Stimulated activated CD4-positive, alpha-beta T cell treated with anti-CD3 and anti-CD28 coated beads, TNF-alpha, amount 100 ng/mL, for 48 hours (primary cell): Measurements from ENCODE around the gene SYNRG.
A peak's percentile ranks its signal among the peaks of the same experiment; 100 is the strongest.

Experiments
- DNase-seq, 3 donors: peaks; one replicate each; pipeline ENCODE4 v3.0.0-alpha.2; 2020; ENCODE audit warnings: low read depth in 3 of 3

Gene SYNRG

DNA sequence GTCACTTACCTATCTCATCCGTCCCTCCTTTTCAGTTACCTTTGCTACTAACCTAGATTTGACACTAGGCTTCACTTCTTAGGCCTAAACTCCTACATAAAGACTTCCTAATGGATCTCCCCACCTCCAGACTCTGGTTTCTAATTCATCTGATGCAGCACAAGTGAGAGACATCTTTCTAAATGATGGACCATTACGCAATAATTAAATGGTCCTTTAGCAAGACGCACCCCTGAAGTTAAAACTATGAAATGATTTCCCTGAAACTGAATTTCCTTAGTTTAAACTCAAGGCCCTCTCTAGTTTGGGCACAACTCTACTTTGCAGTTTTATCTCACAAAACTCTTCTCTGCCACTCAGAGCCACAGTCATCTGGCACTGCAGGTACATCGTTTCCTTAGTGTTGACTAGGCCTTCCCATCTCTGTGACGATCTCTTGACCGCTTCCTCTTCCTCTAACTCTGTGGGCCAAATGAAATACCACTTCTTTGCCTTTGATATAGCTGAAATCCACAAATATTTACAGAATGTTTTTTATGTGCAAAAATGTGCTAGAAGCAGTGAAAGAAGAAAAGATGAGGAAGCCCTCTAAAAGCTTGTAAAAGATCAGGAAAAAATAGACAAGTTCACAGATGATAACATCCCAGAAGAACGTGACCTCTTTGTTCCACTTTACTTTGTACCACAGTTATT, 3.3 kb downstream of the SYNRG start:
- DNase-seq, result no peak

DNA sequence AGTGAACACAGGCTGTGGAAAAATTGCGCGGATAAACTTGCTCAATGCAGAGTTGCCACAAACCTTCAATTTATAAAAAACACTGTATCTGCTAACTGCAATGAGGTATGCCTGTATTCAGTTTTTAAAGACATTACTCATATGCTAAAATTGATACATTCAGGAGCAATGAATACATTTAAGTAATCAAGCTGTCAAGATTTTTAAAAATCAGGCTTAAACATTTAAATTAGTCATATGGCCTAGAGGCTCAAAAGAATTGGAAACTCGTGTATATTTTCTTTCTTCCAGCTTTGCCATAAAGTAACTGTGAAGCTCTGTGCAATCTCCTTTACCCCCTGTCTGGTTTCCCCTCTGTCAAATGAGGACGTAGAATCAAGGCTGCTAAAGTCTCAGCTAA, 4.1 kb downstream of the SYNRG start:
- DNase-seq, result no peak

- no peak for DNase-seq
These were observed 4.7 kb downstream of the SYNRG start for GRCh38 chr17:37604556-37604955.

DNA sequence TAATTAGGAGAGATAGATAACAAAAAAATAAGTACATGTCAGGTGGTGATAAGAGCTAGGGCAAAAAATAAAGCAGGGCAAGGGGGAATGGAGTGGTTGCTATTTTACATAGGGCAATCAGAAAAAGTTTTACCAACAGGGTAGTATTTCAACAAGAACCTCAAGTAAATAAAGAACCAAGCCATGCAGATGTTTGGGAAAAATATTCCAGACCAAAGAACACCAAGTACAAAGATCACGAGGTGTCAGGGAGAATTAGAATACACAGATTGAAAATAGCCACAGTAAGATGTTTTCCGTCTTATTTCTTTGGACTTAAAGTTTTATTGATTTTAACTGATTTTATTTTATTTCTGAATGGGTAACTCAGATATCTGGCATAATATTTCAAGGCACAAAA, 11.1 kb downstream of the SYNRG start:
- DNase-seq, result no peak

GRCh38 chr17:37592291-37592690, 16.9 kb downstream of the SYNRG start:
- no peak for DNase-seq

DNA sequence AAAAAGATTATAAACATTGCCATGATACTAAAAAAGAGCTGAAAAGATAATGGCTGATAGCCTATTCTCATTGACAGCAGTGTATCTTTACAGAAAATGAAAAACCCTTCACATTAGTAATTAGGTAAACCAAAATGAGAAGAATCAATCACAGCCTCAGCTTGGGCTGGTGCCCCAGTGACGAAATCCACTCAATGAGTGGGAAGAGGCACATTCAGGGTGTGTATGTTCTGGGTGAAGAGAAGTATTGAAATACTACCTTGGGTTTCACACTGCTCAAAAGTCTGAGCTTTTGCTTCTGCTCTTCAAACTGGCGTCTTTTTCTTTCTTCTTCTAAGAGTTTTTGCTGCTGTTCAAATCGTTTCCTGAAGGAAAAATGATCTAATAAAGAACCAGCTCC, 24.2 kb downstream of the SYNRG start:
- no peak for DNase-seq

- no peak for DNase-seq
These were observed 32.9 kb downstream of the SYNRG start for GRCh38 chr17:37576281-37576680.

- DNase-seq, result no peak
These were observed 34.8 kb downstream of the SYNRG start for GRCh38 chr17:37574427-37574826.

- no peak for DNase-seq
These were observed 37.5 kb downstream of the SYNRG start for GRCh38 chr17:37571674-37572073.

DNA sequence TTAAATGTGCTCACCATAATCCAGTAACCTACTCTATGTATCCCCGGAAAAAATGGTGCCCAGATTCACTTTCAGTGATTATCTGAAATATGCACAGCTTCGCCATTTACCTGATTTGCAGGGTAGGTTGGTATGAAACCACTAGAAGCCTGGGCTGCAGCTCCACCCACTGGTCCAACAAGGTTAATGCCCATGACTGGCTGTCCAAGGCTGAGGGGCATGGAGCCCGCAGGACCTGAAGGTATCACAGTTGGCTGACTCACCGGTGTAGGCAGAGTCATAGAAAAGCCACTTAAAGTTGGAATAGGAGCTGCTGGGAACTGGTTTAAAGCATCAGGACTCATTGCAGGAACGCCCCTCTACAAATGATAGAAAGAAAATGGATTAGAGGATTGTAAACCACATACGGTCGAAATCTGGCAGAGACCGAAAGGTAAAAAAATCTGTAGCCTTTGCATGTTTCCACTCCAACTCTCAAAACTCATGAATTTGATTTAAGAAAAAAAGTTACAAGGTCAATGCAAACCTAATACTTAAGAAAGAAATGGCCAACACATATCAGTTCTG, 38.6 kb downstream of the SYNRG start:
- peak in 2 of 3 donors; percentile 15 to 18 for DNase-seq

DNA sequence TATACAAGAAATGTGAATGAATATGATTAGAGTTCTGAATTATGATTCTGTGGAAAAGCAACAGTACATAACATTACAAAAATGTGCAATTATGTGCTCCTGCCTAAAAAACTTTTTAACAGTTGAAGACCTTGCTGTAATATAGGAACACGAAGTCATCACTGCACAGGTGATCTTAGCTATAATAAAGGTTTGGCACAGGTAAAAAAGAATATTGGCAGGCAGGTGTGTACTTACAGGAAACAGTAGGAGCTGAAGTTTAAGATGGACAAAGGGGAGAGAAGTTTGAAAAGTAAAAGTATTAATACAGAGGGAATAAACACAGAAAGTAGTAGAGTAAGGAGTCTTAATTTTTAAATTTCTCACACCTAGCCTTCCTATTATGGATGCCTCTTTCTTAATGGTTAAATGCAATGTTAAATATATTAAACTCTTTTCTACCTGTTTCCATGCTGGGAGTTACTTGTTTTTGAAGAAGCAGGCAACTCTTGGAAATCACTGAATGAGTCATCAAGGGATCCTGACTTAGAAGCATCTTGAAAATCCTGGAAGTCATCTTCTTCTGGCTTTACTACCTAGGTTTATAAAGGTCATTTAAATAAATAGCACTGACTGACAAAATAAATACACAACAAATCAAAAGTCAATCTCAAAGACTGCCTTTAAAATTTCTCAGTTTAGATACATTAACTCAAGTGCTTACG, 40.7 kb downstream of the SYNRG start:
- DNase-seq, result no peak

- DNase-seq, result no peak
These were observed 41.7 kb downstream of the SYNRG start for GRCh38 chr17:37567538-37567937.

DNA sequence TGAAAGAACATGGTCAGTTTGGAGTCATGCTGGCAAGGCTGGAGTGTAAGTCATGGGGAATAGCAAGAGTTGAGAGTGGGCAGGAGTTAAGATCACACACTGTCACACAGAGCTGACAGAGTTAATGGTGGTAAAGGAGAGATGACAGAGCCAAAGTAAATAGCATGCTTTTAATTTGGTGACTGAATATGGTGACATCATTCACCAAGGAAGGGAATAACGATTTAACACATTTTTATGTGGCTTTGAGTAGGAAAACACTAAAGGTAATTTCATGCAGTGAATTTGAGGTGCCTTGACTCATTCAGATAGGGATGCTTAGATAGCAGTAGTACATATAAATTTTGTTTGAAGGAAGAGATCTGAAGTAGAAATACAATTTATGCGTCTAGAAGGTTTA, 42.1 kb downstream of the SYNRG start:
- no peak for DNase-seq

GRCh38 chr17:37564252-37564651, 45.0 kb downstream of the SYNRG start:
- no peak for DNase-seq

DNA sequence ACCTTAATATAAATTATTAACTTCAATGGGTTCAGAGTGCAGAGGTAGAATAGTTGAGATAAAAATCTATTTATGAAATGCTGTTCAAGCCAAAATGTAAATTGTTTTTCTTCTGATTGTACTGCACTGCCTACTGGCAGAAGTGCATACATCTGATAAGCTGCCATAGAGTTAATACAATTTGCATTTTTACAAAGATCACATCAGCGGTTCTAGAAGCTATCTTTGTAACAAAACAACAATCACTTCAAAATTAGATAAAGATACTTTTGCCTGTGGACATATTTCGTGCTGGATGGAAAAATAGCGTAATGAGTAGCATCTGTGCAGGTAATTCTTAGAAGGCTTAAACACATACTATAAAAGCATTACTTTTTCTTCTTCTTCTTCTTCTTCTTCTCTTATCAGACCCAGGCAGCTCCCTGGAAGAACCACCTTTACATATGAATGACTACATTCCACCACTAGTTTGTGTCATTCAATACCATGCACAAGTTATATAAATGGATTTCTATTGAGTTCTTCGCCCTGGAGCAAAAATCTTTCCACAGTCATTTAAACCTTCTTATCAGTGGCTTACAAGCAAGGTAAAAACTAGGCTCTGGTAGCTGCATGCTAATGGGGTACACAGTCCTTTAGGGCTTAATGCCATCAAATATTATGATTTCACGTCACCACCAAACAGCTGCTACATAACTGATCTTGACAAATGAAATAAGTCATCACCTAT, 47.0 kb downstream of the SYNRG start:
- DNase-seq, result no peak

DNA sequence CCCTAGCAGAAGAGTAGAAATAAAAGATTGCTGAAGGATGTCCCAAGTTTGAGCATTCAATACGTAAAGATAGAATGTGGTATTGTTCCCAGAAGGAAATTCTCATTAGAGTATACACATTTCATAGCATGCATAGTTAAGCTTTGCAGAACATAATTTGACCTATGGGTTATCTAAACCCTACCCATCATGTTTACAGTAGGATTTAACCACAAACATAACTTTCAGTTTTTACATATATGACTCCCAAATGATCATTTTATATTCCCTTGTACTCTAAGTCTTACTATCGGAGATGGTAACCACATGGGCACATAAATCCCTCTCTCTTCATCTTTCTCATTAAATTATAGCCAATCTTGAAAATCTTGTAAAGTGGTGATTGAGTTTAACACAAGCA, 50.9 kb downstream of the SYNRG start:
- DNase-seq, result no peak

DNA sequence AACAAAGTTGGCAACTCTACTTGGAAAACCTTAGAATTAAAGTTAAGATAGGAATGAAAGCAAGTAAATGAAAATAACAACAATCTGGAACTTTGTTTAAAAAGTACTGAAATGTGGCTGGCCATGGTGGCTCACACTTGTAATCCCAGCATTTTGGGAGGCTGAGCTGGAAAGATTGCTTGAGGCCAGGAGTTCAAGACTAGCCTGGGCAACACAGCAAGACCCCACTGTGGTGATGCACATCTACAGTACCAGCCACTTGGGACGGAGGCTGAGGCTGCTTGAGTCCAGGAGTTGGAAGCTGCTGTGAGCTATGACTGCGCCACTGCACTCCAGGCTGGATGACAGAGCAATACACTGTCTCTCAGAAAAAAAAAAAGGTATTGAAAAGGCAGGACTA, 51.7 kb downstream of the SYNRG start:
- DNase-seq, result no peak

DNA sequence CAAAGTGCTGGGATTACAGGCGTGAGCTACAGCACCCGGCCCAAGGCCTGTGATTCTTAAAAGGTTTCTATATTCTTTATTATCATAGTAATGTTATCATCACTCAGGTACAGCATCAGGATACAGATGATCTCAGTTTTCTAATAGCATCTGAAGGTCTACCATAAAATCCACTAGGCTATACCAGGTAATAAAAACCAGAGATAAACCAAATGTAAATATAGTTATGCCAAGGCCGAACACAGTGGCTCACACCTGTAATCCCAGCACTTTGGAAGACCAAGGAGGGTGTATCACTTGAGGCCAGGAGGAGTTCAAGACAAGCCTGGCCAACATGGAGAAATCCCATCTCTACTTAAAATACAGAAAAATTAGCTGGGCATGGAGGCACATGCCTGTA, 53.8 kb downstream of the SYNRG start:
- no peak for DNase-seq

GRCh38 chr17:37553401-37553966, 55.7 kb downstream of the SYNRG start:
- DNase-seq, result no peak

- no peak for DNase-seq
These were observed 57.4 kb downstream of the SYNRG start for GRCh38 chr17:37551788-37552187.

DNA sequence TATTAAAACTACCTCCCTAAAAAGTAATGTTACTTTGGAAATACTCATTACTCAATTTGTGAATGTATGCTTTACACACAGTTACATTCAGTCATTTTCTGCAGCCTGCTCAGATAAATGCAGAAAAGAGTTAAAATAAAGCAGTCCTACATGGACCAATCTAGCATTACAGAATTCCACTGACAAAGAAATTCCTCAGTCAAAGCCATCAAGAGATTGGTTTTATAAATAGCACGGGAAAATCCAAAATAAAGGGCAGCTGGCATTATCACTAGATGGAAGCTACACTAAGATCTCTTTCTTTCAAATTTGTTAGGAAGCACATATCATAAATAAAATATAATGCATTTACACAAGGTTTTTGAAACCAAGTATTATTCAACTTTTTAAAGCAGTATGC, 61.2 kb downstream of the SYNRG start:
- no peak for DNase-seq

DNA sequence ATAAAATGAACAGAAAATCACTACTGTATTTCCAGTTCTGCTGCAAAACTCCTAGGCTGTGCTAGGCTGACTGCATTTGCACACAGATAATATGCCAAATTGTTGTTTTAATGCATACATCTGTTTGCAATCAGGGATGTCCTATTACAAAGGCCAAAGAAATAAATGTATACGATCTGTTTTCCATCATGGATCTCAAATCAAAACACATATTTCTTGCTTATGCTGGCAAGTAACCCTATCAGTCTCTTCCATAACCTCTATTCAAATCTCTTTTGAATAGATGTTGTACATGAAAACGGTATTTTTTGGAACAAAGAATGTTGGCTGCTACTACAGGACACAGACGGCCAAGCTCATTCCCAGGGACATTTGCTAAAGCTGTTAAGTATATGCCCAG, 62.9 kb downstream of the SYNRG start:
- DNase-seq, result no peak
